ENCODE results near the gene CHD5. TPM values are rescaled to one million over a fixed set of nuclear protein-coding genes. Genes with fewer than 3 reads are reported as not detected.

The CHD5 gene
- total RNA-seq, 1 experiment from 2014 or later, result not detected

GRCh38 chr1:6218375-6219164 is 38.4 kb upstream of the CHD5 start:
- Histone ChIP-seq H2AFZ (ENCODE audit: low read length) (no peak overlapping the region), H3K4me3 (ENCODE audit: low read length) (no peak overlapping the region), H3K27ac (ENCODE audit: low read length) (no peak overlapping the region), H3K9ac (ENCODE audit: low read length) (no peak overlapping the region), H4K20me1 (ENCODE audit: insufficient read depth, low read depth, low read length) (peaks cover 5% of the 10 kb centered on the region; the same call in 1 of the 2 replicates), H3K9me3 (ENCODE audit: low read length) (no peaks in the 10 kb centered on the region), H3K9me2 (replicated peaks; ENCODE audit: insufficient read depth, low read length) (no peaks in the 10 kb centered on the region), H3K79me2 (ENCODE audit: low read length) (no peaks in the 10 kb centered on the region), H3K36me3 (ENCODE audit: insufficient read depth, low read length) (peaks cover 6% of the 10 kb centered on the region; the same call in 1 of the 2 replicates), H3K4me2 (ENCODE audit: low read depth, low read length, poor library complexity, severe bottlenecking) (no peak overlapping the region), H3K4me1 (ENCODE audit: low read length) (peaks cover 8% of the 10 kb centered on the region), H3K27me3 (ENCODE audit: low read length) (no peaks in the 10 kb centered on the region)
- peak; percentile 61 for DNase-seq

- H3K9me3 ChIP-seq (ENCODE audit: low read length), result no peaks in the 10 kb centered on the region
- H3K9me2 ChIP-seq (replicated peaks; ENCODE audit: insufficient read depth, low read length), result no peaks in the 10 kb centered on the region
- H3K79me2 ChIP-seq (ENCODE audit: low read length), result no peaks in the 10 kb centered on the region
- H4K20me1 ChIP-seq (ENCODE audit: insufficient read depth, low read depth, low read length), result no peaks in the 10 kb centered on the region
- no peaks in the 10 kb centered on the region for H3K27me3 ChIP-seq (ENCODE audit: low read length)
- H2AFZ ChIP-seq (ENCODE audit: low read length), result peak overlapping the region; percentile 74; the same call in 1 of the 2 replicates
- peak overlapping the region; percentile 49 for H3K4me2 ChIP-seq (ENCODE audit: low read depth, low read length, poor library complexity, severe bottlenecking)
- H3K9ac ChIP-seq (ENCODE audit: low read length), result peak overlapping the region; percentile 34; the same call in 1 of the 2 replicates
- no peak overlapping the region for H3K27ac ChIP-seq (ENCODE audit: low read length)
- peak overlapping the region; percentile 34; the same call in 1 of the 2 replicates for H3K4me3 ChIP-seq (ENCODE audit: low read length)
- DNase-seq, result peak; percentile 72
- no peaks in the 10 kb centered on the region for H3K36me3 ChIP-seq (ENCODE audit: insufficient read depth, low read length)
- peaks cover 14% of the 10 kb centered on the region for H3K4me1 ChIP-seq (ENCODE audit: low read length)
Measured at GRCh38 chr1:6212193-6212959, 32.3 kb upstream of the CHD5 start.

- no peak overlapping the region for H3K27ac ChIP-seq (ENCODE audit: low read length)
- no peak for DNase-seq
Measured at GRCh38 chr1:6211731-6212130, 31.6 kb upstream of the CHD5 start.

GRCh38 chr1:6210591-6211355 is 30.7 kb upstream of the CHD5 start:
- H3K9ac ChIP-seq (ENCODE audit: low read length), result no peak overlapping the region
- no peak overlapping the region for H2AFZ ChIP-seq (ENCODE audit: low read length)
- no peak overlapping the region for H3K4me3 ChIP-seq (ENCODE audit: low read length)

More at GRCh38 chr1:6211731-6212130, 31.6 kb upstream of the CHD5 start:
- H3K27me3 ChIP-seq (ENCODE audit: low read length), result no peaks in the 10 kb centered on the region
- no peaks in the 10 kb centered on the region for H3K9me2 ChIP-seq (replicated peaks; ENCODE audit: insufficient read depth, low read length)
- no peaks in the 10 kb centered on the region for H3K9me3 ChIP-seq (ENCODE audit: low read length)
- H2AFZ ChIP-seq (ENCODE audit: low read length), result no peak overlapping the region
- no peaks in the 10 kb centered on the region for H3K79me2 ChIP-seq (ENCODE audit: low read length)
- peaks cover 14% of the 10 kb centered on the region for H3K4me1 ChIP-seq (ENCODE audit: low read length)
- no peaks in the 10 kb centered on the region for H4K20me1 ChIP-seq (ENCODE audit: insufficient read depth, low read depth, low read length)
- H3K36me3 ChIP-seq (ENCODE audit: insufficient read depth, low read length), result no peaks in the 10 kb centered on the region
- H3K9ac ChIP-seq (ENCODE audit: low read length), result no peak overlapping the region
- no peak overlapping the region for H3K4me2 ChIP-seq (ENCODE audit: low read depth, low read length, poor library complexity, severe bottlenecking)
- no peak overlapping the region for H3K4me3 ChIP-seq (ENCODE audit: low read length)

GRCh38 chr1:6209661-6210580 is 29.8 kb upstream of the CHD5 start:
- Histone ChIP-seq H4K20me1 (ENCODE audit: insufficient read depth, low read depth, low read length) (no peaks in the 10 kb centered on the region), H3K36me3 (ENCODE audit: insufficient read depth, low read length) (no peaks in the 10 kb centered on the region), H3K27me3 (ENCODE audit: low read length) (no peaks in the 10 kb centered on the region), H3K79me2 (ENCODE audit: low read length) (no peaks in the 10 kb centered on the region), H3K4me3 (ENCODE audit: low read length) (no peak overlapping the region), H3K4me1 (ENCODE audit: low read length) (peaks cover 14% of the 10 kb centered on the region), H2AFZ (ENCODE audit: low read length) (no peak overlapping the region), H3K27ac (ENCODE audit: low read length) (no peak overlapping the region), H3K9me2 (replicated peaks; ENCODE audit: insufficient read depth, low read length) (no peaks in the 10 kb centered on the region), H3K9ac (ENCODE audit: low read length) (no peak overlapping the region), H3K4me2 (ENCODE audit: low read depth, low read length, poor library complexity, severe bottlenecking) (no peak overlapping the region), H3K9me3 (ENCODE audit: low read length) (no peaks in the 10 kb centered on the region)
- DNase-seq, result peak; percentile 81

More at GRCh38 chr1:6210591-6211355, 30.7 kb upstream of the CHD5 start:
- H3K27ac ChIP-seq (ENCODE audit: low read length), result no peak overlapping the region
- no peaks in the 10 kb centered on the region for H3K9me3 ChIP-seq (ENCODE audit: low read length)
- peaks cover 14% of the 10 kb centered on the region for H3K4me1 ChIP-seq (ENCODE audit: low read length)
- no peak overlapping the region for H3K4me2 ChIP-seq (ENCODE audit: low read depth, low read length, poor library complexity, severe bottlenecking)
- no peaks in the 10 kb centered on the region for H3K9me2 ChIP-seq (replicated peaks; ENCODE audit: insufficient read depth, low read length)
- H3K79me2 ChIP-seq (ENCODE audit: low read length), result no peaks in the 10 kb centered on the region
- H3K27me3 ChIP-seq (ENCODE audit: low read length), result no peaks in the 10 kb centered on the region
- no peaks in the 10 kb centered on the region for H3K36me3 ChIP-seq (ENCODE audit: insufficient read depth, low read length)
- no peak for DNase-seq
- no peaks in the 10 kb centered on the region for H4K20me1 ChIP-seq (ENCODE audit: insufficient read depth, low read depth, low read length)

GRCh38 chr1:6208723-6209660 is 28.9 kb upstream of the CHD5 start:
- Histone ChIP-seq H3K9ac (ENCODE audit: low read length) (no peak overlapping the region), H3K4me1 (ENCODE audit: low read length) (peaks cover 14% of the 10 kb centered on the region), H3K4me2 (ENCODE audit: low read depth, low read length, poor library complexity, severe bottlenecking) (no peak overlapping the region), H3K79me2 (ENCODE audit: low read length) (no peaks in the 10 kb centered on the region), H3K36me3 (ENCODE audit: insufficient read depth, low read length) (no peaks in the 10 kb centered on the region), H3K9me2 (replicated peaks; ENCODE audit: insufficient read depth, low read length) (no peaks in the 10 kb centered on the region), H4K20me1 (ENCODE audit: insufficient read depth, low read depth, low read length) (no peaks in the 10 kb centered on the region), H3K27ac (ENCODE audit: low read length) (no peak overlapping the region), H3K4me3 (ENCODE audit: low read length) (no peak overlapping the region), H3K27me3 (ENCODE audit: low read length) (no peaks in the 10 kb centered on the region), H3K9me3 (ENCODE audit: low read length) (no peaks in the 10 kb centered on the region), H2AFZ (ENCODE audit: low read length) (no peak overlapping the region)
- no peak for DNase-seq

GRCh38 chr1:6207921-6208320 is 27.8 kb upstream of the CHD5 start:
- H3K27ac ChIP-seq (ENCODE audit: low read length), result no peak overlapping the region
- no peak overlapping the region for H2AFZ ChIP-seq (ENCODE audit: low read length)
- DNase-seq, result no peak
- no peak overlapping the region for H3K9ac ChIP-seq (ENCODE audit: low read length)
- no peaks in the 10 kb centered on the region for H3K9me3 ChIP-seq (ENCODE audit: low read length)
- no peaks in the 10 kb centered on the region for H4K20me1 ChIP-seq (ENCODE audit: insufficient read depth, low read depth, low read length)
- no peaks in the 10 kb centered on the region for H3K36me3 ChIP-seq (ENCODE audit: insufficient read depth, low read length)
- H3K4me2 ChIP-seq (ENCODE audit: low read depth, low read length, poor library complexity, severe bottlenecking), result no peak overlapping the region
- peaks cover 12% of the 10 kb centered on the region for H3K4me1 ChIP-seq (ENCODE audit: low read length)
- H3K9me2 ChIP-seq (replicated peaks; ENCODE audit: insufficient read depth, low read length), result no peaks in the 10 kb centered on the region
- no peaks in the 10 kb centered on the region for H3K27me3 ChIP-seq (ENCODE audit: low read length)
- H3K79me2 ChIP-seq (ENCODE audit: low read length), result no peaks in the 10 kb centered on the region
- no peak overlapping the region for H3K4me3 ChIP-seq (ENCODE audit: low read length)

Measured in Karpas-422 (cell line).